Measurements from ENCODE around the gene SCAMP1. TPM values are rescaled to one million over a fixed set of nuclear protein-coding genes. Genes with fewer than 3 reads are reported as not detected.

Gene SCAMP1
- total and polyA plus RNA-seq, 5 donors: 14.6 to 44.1 (median 40.1) TPM

Other genes with a start within 250 kb of the SCAMP1 start
- gene AP3B1, start 65.9 kb upstream of the SCAMP1 start, total RNA-seq: 10 to 100 TPM; 20.8 to 28.0 (median 24.8) TPM
- gene AP3B1, start 65.9 kb upstream of the SCAMP1 start, polyA plus RNA-seq: 19.0 TPM

Measured in right cardiac atrium (tissue), 5 donors.